ENCODE measurements around the gene LCOR. TPM values are rescaled to one million over a fixed set of nuclear protein-coding genes. Genes with fewer than 3 reads are reported as not detected.

Gene LCOR
- total RNA-seq, 2 donors from 2014 or later, result 36.9 to 43.3 TPM

- H3K4me1 Mint-ChIP-seq, result no peaks in the 10 kb centered on the region
- no peak for DNase-seq
- no peak overlapping the region for H3K27ac Mint-ChIP-seq
- TF ChIP-seq, protein P1, sequence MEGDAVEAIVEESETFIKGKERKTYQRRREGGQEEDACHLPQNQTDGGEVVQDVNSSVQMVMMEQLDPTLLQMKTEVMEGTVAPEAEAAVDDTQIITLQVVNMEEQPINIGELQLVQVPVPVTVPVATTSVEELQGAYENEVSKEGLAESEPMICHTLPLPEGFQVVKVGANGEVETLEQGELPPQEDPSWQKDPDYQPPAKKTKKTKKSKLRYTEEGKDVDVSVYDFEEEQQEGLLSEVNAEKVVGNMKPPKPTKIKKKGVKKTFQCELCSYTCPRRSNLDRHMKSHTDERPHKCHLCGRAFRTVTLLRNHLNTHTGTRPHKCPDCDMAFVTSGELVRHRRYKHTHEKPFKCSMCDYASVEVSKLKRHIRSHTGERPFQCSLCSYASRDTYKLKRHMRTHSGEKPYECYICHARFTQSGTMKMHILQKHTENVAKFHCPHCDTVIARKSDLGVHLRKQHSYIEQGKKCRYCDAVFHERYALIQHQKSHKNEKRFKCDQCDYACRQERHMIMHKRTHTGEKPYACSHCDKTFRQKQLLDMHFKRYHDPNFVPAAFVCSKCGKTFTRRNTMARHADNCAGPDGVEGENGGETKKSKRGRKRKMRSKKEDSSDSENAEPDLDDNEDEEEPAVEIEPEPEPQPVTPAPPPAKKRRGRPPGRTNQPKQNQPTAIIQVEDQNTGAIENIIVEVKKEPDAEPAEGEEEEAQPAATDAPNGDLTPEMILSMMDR (conservative IDR thresholded peaks at IDR 0.05), result no peak
- Histone ChIP-seq H3K4me3 (ENCODE audit: low read length) (no peak overlapping the region), H3K4me1 (ENCODE audit: control insufficient read depth, insufficient read depth, low read length) (no peaks in the 10 kb centered on the region), H3K9me3 (ENCODE audit: control insufficient read depth, low read length) (no peaks in the 10 kb centered on the region), H3K9ac (ENCODE audit: extremely low read depth, low read length, poor library complexity, severe bottlenecking) (no peak overlapping the region), H3K27ac (ENCODE audit: low read depth, low read length) (no peak overlapping the region), H3K36me3 (ENCODE audit: control insufficient read depth, insufficient read depth, low read length) (no peaks in the 10 kb centered on the region), H3K27me3 (ENCODE audit: control insufficient read depth, insufficient read depth, low read length, poor library complexity, severe bottlenecking) (no peaks in the 10 kb centered on the region)
- 93% methylated on average over 1 of the region's 1 CpG; no CpG with 5 or more reads in 1 of the 2 experiments for WGBS, 2 experiments (ENCODE audit: insufficient coverage in 1 of 2, insufficient read length in 1 of 2)
- H3K27me3 Mint-ChIP-seq (ENCODE audit: insufficient read depth), result peaks cover 6% of the 10 kb centered on the region
- H3K4me3 Mint-ChIP-seq, result no peak overlapping the region
- H3K36me3 Mint-ChIP-seq (ENCODE audit: low read depth), result no peaks in the 10 kb centered on the region
- peaks cover 4% of the 10 kb centered on the region for H3K9me3 Mint-ChIP-seq
Measured at GRCh38 chr10:96791902-96792301, 40.2 kb upstream of the LCOR start.

DNA sequence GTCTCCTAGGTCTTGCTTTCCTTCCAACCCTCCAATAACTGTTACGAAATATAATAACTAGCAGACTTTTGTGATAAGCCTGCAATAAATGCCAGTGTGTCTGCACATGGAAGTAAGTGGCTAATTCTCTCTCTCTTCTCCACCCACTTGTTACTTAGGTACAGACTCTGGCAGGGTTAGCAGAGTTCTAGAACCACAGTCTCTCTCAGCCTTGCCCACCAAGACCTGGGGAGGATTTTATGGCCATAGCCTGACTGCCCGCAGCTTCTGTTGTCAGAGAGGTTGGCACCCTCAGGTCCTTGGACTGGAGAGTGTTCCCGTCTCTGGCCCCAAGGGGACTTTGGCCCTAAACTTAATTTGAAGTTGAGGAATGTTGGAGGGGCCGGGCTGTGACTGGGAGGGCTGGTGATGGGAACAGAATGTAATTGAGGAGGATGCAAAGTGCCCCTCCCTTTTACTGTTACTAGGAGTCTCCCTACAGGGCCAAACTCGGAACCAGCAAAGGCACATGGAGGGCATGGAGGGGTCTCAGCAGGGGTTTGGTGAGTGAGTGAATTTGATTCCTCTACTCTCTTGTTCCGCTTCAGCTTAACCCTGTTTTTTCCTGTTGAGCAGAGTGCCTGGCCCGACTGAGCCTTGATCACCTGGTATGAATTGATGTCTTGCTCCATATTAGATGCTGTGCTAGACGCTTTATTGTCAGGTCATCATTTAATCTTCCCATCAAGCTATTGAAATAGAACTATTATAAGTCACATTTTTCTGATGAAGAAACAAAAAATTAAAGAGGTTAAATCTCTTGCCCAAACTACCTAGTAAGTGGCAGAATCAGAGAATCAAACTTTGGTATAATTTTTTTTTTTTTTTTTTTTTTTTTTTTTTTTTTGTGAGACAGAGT, 37.0 kb upstream of the LCOR start:
- 84 to 100% methylated on average over 1 to 8 of the region's 8 CpGs for WGBS, 2 experiments (ENCODE audit: insufficient coverage in 1 of 2, insufficient read length in 1 of 2)
- H3K4me1 Mint-ChIP-seq, result no peaks in the 10 kb centered on the region
- H3K9ac ChIP-seq (ENCODE audit: extremely low read depth, low read length, poor library complexity, severe bottlenecking), result no peak overlapping the region
- H3K9me3 ChIP-seq (ENCODE audit: control insufficient read depth, low read length), result no peaks in the 10 kb centered on the region
- H3K27me3 ChIP-seq (ENCODE audit: control insufficient read depth, insufficient read depth, low read length, poor library complexity, severe bottlenecking), result no peaks in the 10 kb centered on the region
- H3K36me3 Mint-ChIP-seq (ENCODE audit: low read depth), result no peaks in the 10 kb centered on the region
- no peak overlapping the region for H3K27ac ChIP-seq (ENCODE audit: low read depth, low read length)
- no peak overlapping the region for H3K4me3 Mint-ChIP-seq
- H3K27ac Mint-ChIP-seq, result no peak overlapping the region
- H3K4me1 ChIP-seq (ENCODE audit: control insufficient read depth, insufficient read depth, low read length), result no peaks in the 10 kb centered on the region
- TF ChIP-seq, protein P1 (conservative IDR thresholded peaks at IDR 0.05), result no peak
- DNase-seq, result peak; percentile 46
- no peaks in the 10 kb centered on the region for H3K9me3 Mint-ChIP-seq
- no peaks in the 10 kb centered on the region for H3K36me3 ChIP-seq (ENCODE audit: control insufficient read depth, insufficient read depth, low read length)
- no peak overlapping the region for H3K4me3 ChIP-seq (ENCODE audit: low read length)
- peaks cover 6% of the 10 kb centered on the region for H3K27me3 Mint-ChIP-seq (ENCODE audit: insufficient read depth)

DNA sequence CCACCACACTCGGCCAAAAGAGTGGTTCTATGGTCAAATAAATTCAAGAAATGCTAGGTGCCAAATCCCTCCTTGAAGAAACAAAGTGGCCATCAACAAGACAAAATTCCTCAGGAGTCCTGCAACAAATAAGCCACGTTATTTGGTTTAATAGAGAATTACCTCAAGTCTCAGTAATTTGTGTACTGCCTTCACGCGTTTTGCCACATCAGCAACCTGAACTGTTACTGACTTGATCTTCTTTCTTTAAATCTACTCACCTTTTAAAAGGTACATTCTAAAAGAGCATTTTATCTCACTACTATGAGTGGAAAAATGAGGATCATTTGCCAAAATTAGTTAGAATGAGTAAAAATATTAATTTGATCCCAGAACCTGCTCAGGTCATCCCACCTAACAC, 34.6 kb upstream of the LCOR start:
- peaks cover under 1% of the 10 kb centered on the region for H3K9me3 ChIP-seq (ENCODE audit: control insufficient read depth, low read length)
- no peaks in the 10 kb centered on the region for H3K36me3 ChIP-seq (ENCODE audit: control insufficient read depth, insufficient read depth, low read length)
- H3K27ac ChIP-seq (ENCODE audit: low read depth, low read length), result no peak overlapping the region
- Mint-ChIP-seq H3K4me1 (no peaks in the 10 kb centered on the region), H3K36me3 (ENCODE audit: low read depth) (no peaks in the 10 kb centered on the region), H3K9me3 (peaks cover 2% of the 10 kb centered on the region), H3K27me3 (ENCODE audit: insufficient read depth) (peaks cover 2% of the 10 kb centered on the region), H3K27ac (no peak overlapping the region), H3K4me3 (no peak overlapping the region)
- no peak overlapping the region for H3K4me3 ChIP-seq (ENCODE audit: low read length)
- TF ChIP-seq, protein P1 (conservative IDR thresholded peaks at IDR 0.05), result no peak
- no peak overlapping the region for H3K9ac ChIP-seq (ENCODE audit: extremely low read depth, low read length, poor library complexity, severe bottlenecking)
- no peaks in the 10 kb centered on the region for H3K4me1 ChIP-seq (ENCODE audit: control insufficient read depth, insufficient read depth, low read length)
- WGBS, 2 experiments (ENCODE audit: insufficient coverage in 1 of 2, insufficient read length in 1 of 2), result 96 to 97% methylated on average over 4 of the region's 4 CpGs
- H3K27me3 ChIP-seq (ENCODE audit: control insufficient read depth, insufficient read depth, low read length, poor library complexity, severe bottlenecking), result no peaks in the 10 kb centered on the region
- no peak for DNase-seq

Data from endodermal cell (in vitro differentiated cells).